Measurements from ENCODE around the gene SCD5.

DNA sequence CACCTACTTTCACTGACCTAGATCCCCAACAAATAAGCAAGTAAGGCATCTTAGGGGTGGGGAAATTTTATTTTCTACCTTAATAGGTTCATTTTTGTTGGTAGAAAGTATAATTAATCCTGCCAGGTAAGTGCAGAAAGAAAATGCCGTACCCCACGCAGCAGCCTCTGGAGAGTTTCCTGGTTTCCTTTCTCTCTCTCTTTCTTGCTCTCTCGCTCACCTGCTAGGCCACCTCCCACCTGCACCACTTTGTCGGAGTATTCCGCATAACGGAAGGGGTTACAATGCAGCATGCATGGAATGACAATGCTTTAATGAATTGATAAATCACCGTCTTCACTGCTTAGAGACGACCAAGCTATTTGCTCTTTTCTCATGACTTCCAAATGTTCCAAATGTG is 101.0 kb downstream of the SCD5 start:
- TF ChIP-seq, protein P1, sequence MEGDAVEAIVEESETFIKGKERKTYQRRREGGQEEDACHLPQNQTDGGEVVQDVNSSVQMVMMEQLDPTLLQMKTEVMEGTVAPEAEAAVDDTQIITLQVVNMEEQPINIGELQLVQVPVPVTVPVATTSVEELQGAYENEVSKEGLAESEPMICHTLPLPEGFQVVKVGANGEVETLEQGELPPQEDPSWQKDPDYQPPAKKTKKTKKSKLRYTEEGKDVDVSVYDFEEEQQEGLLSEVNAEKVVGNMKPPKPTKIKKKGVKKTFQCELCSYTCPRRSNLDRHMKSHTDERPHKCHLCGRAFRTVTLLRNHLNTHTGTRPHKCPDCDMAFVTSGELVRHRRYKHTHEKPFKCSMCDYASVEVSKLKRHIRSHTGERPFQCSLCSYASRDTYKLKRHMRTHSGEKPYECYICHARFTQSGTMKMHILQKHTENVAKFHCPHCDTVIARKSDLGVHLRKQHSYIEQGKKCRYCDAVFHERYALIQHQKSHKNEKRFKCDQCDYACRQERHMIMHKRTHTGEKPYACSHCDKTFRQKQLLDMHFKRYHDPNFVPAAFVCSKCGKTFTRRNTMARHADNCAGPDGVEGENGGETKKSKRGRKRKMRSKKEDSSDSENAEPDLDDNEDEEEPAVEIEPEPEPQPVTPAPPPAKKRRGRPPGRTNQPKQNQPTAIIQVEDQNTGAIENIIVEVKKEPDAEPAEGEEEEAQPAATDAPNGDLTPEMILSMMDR (IDR thresholded peaks at IDR 0.05; ENCODE audit: low read length): no peak
- TF ChIP-seq EZH2 (optimal IDR thresholded peaks at IDR 0.05; ENCODE audit: low read depth, low read length): no peak
